ENCODE results near the gene KLF11.
"Not testable (repeated sequence)": the region's sequence is repeated elsewhere in the genome, so short reads cannot be mapped to it uniquely, and the experiment has no call there.

The KLF11 gene

GRCh38 chr2:10012366-10012962 is 30.9 kb upstream of the KLF11 start:
- not testable (repeated sequence) for H3K27ac ChIP-seq (ENCODE audit: low read length); H2AFZ ChIP-seq (ENCODE audit: low read length); H3F3A ChIP-seq (ENCODE audit: insufficient read depth, low read length); DNase-seq; H3K9ac ChIP-seq (ENCODE audit: low read length); H3K4me1 ChIP-seq (ENCODE audit: low read length); H3K4me2 ChIP-seq (ENCODE audit: low read depth, low read length); H3K79me2 ChIP-seq (ENCODE audit: low read length); H3K9me2 ChIP-seq (replicated peaks; ENCODE audit: insufficient read depth, low read length); H3K4me3 ChIP-seq (ENCODE audit: low read length); H3K27me3 ChIP-seq (replicated peaks; ENCODE audit: insufficient read depth, low read length); H3K9me3 ChIP-seq (replicated peaks; ENCODE audit: insufficient read depth, low read length); H4K20me1 ChIP-seq (ENCODE audit: insufficient read depth, low read length); H3K36me3 ChIP-seq (replicated peaks; ENCODE audit: insufficient read depth, low read length)

GRCh38 chr2:10012963-10013461 is 30.3 kb upstream of the KLF11 start:
- H2AFZ ChIP-seq (ENCODE audit: low read length): no peak overlapping the region
- H3K4me3 ChIP-seq (ENCODE audit: low read length): no peak overlapping the region
- no peaks in the 10 kb centered on the region for H3K4me1 ChIP-seq (ENCODE audit: low read length)
- no peak overlapping the region for H3K27ac ChIP-seq (ENCODE audit: low read length)
- no peak for DNase-seq
- no peaks in the 10 kb centered on the region for H3K9me3 ChIP-seq (replicated peaks; ENCODE audit: insufficient read depth, low read length)
- H3K9me2 ChIP-seq (replicated peaks; ENCODE audit: insufficient read depth, low read length): no peaks in the 10 kb centered on the region
- no peak overlapping the region for H3K4me2 ChIP-seq (ENCODE audit: low read depth, low read length)
- no peak overlapping the region for H3K9ac ChIP-seq (ENCODE audit: low read length)
- H3K27me3 ChIP-seq (replicated peaks; ENCODE audit: insufficient read depth, low read length): no peaks in the 10 kb centered on the region
- TF ChIP-seq CTCF (IDR thresholded peaks at IDR 0.05; ENCODE audit: low read length) (no peak), EZH2 (optimal IDR thresholded peaks at IDR 0.05; ENCODE audit: low read depth, low read length) (no peak), EZH2phosphoT487 (IDR thresholded peaks at IDR 0.05; ENCODE audit: low read length) (no peak)
- H3F3A ChIP-seq (ENCODE audit: insufficient read depth, low read length): no peaks in the 10 kb centered on the region
- H3K36me3 ChIP-seq (replicated peaks; ENCODE audit: insufficient read depth, low read length): no peaks in the 10 kb centered on the region
- no peaks in the 10 kb centered on the region for H4K20me1 ChIP-seq (ENCODE audit: insufficient read depth, low read length)
- H3K79me2 ChIP-seq (ENCODE audit: low read length): no peaks in the 10 kb centered on the region

GRCh38 chr2:10013651-10014417 is 29.5 kb upstream of the KLF11 start:
- H3K27ac ChIP-seq (ENCODE audit: low read length); DNase-seq; H3K4me3 ChIP-seq (ENCODE audit: low read length); H3F3A ChIP-seq (ENCODE audit: insufficient read depth, low read length); H3K27me3 ChIP-seq (replicated peaks; ENCODE audit: insufficient read depth, low read length); H4K20me1 ChIP-seq (ENCODE audit: insufficient read depth, low read length); H3K9me2 ChIP-seq (replicated peaks; ENCODE audit: insufficient read depth, low read length); H3K9me3 ChIP-seq (replicated peaks; ENCODE audit: insufficient read depth, low read length); H3K9ac ChIP-seq (ENCODE audit: low read length); H3K4me1 ChIP-seq (ENCODE audit: low read length); H2AFZ ChIP-seq (ENCODE audit: low read length); H3K79me2 ChIP-seq (ENCODE audit: low read length); H3K36me3 ChIP-seq (replicated peaks; ENCODE audit: insufficient read depth, low read length); H3K4me2 ChIP-seq (ENCODE audit: low read depth, low read length): not testable (repeated sequence)

GRCh38 chr2:10014418-10015190 is 28.7 kb upstream of the KLF11 start:
- no peak for DNase-seq
- Histone ChIP-seq H2AFZ (ENCODE audit: low read length) (no peak overlapping the region), H3K4me3 (ENCODE audit: low read length) (no peak overlapping the region), H3K4me2 (ENCODE audit: low read depth, low read length) (no peak overlapping the region), H3K9me2 (replicated peaks; ENCODE audit: insufficient read depth, low read length) (no peaks in the 10 kb centered on the region), H3K36me3 (replicated peaks; ENCODE audit: insufficient read depth, low read length) (no peaks in the 10 kb centered on the region), H3K27ac (ENCODE audit: low read length) (no peak overlapping the region), H3K9ac (ENCODE audit: low read length) (no peak overlapping the region), H4K20me1 (ENCODE audit: insufficient read depth, low read length) (no peaks in the 10 kb centered on the region), H3K27me3 (replicated peaks; ENCODE audit: insufficient read depth, low read length) (no peaks in the 10 kb centered on the region), H3F3A (ENCODE audit: insufficient read depth, low read length) (no peaks in the 10 kb centered on the region), H3K9me3 (replicated peaks; ENCODE audit: insufficient read depth, low read length) (no peaks in the 10 kb centered on the region), H3K4me1 (ENCODE audit: low read length) (no peaks in the 10 kb centered on the region), H3K79me2 (ENCODE audit: low read length) (no peaks in the 10 kb centered on the region)
- TF ChIP-seq CTCF (IDR thresholded peaks at IDR 0.05; ENCODE audit: low read length) (no peak), EZH2 (optimal IDR thresholded peaks at IDR 0.05; ENCODE audit: low read depth, low read length) (no peak), EZH2phosphoT487 (IDR thresholded peaks at IDR 0.05; ENCODE audit: low read length) (no peak)

GRCh38 chr2:10015376-10015989 is 27.9 kb upstream of the KLF11 start:
- H3K36me3 ChIP-seq (replicated peaks; ENCODE audit: insufficient read depth, low read length); H3K4me1 ChIP-seq (ENCODE audit: low read length); H3K27me3 ChIP-seq (replicated peaks; ENCODE audit: insufficient read depth, low read length); H3K79me2 ChIP-seq (ENCODE audit: low read length); H4K20me1 ChIP-seq (ENCODE audit: insufficient read depth, low read length); H3K9me2 ChIP-seq (replicated peaks; ENCODE audit: insufficient read depth, low read length); DNase-seq; H3K9me3 ChIP-seq (replicated peaks; ENCODE audit: insufficient read depth, low read length); H3K9ac ChIP-seq (ENCODE audit: low read length); H3K4me2 ChIP-seq (ENCODE audit: low read depth, low read length); H3K27ac ChIP-seq (ENCODE audit: low read length); H2AFZ ChIP-seq (ENCODE audit: low read length); H3K4me3 ChIP-seq (ENCODE audit: low read length); H3F3A ChIP-seq (ENCODE audit: insufficient read depth, low read length): not testable (repeated sequence)

Measured in MM.1S (cell line).